Activated T-helper 17 cell treated with anti-CD3 and anti-CD28 coated beads, Interleukin-2, amount 50 U/mL, for 72 hours (primary cell): ENCODE results near the gene ITPR1. TPM values are rescaled to one million over a fixed set of nuclear protein-coding genes. Genes with fewer than 3 reads are reported as not detected.
A peak's percentile ranks its signal among the peaks of the same experiment; 100 is the strongest.

Experiments
- ATAC-seq: fragments of 150-1000 bp; cut with Tn5 transposase; replicated peaks from 2 replicates; pipeline ENCODE4 v1.10.0; 2021; ENCODE audit warnings: mild to moderate bottlenecking, moderate library complexity
- H3K27ac Mint-ChIP-seq: one replicate; pipeline ENCODE4 v1.8.0; 2022; ENCODE audit warnings: mixed read lengths
- H3K27me3 Mint-ChIP-seq: one replicate; pipeline ENCODE4 v1.8.0; 2022; ENCODE audit warnings: mixed read lengths
- H3K36me3 Mint-ChIP-seq: one replicate; pipeline ENCODE4 v1.8.0; 2022; ENCODE audit warnings: low read depth, mild to moderate bottlenecking, mixed read lengths
- H3K4me1 Mint-ChIP-seq: one replicate; pipeline ENCODE4 v1.8.0; 2022; ENCODE audit warnings: mixed read lengths
- H3K4me3 Mint-ChIP-seq: one replicate; pipeline ENCODE4 v1.8.0; 2022; ENCODE audit warnings: mild to moderate bottlenecking, mixed read lengths
- H3K9me3 Mint-ChIP-seq: one replicate; pipeline ENCODE4 v1.8.0; 2022; ENCODE audit warnings: mixed read lengths
- total RNA-seq, 2 donors: library from RNA; stranded (reverse); gene quantifications; one replicate each; pipeline ENCODE4 v1.2.3, GENCODE V29; 2022

ITPR1 gene
- total RNA-seq, 2 donors from 2014 or later: 78.5 to 84.6 TPM

- peaks cover 18% of the 10 kb centered on the region for H3K36me3 Mint-ChIP-seq
- no peak overlapping the region for H3K4me3 Mint-ChIP-seq
- ATAC-seq: no peak
- H3K4me1 Mint-ChIP-seq: peaks cover 10% of the 10 kb centered on the region
- no peak overlapping the region for H3K27ac Mint-ChIP-seq
- peaks cover 14% of the 10 kb centered on the region for H3K9me3 Mint-ChIP-seq
- no peaks in the 10 kb centered on the region for H3K27me3 Mint-ChIP-seq
Measured at GRCh38 chr3:4862973-4863372, 369.8 kb downstream of the ITPR1 start.

DNA sequence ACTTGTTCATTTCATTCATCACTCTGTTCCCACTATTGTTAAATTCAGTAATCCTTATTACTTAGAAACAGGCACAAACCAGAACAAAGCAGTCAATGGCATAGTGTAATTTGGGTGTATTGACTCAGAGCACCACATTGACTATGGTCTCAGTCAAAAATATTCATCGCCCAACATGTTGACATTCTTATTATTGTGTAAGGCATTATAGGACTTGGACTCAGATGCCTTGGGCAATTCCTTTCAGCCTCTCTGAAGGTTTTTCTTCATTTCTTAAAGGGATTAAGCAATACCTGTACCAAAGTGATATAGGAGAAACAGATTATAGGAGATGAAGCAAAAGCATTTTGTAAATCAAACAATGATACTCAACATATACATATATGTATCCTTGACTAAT, 371.4 kb downstream of the ITPR1 start:
- Mint-ChIP-seq H3K4me3 (no peak overlapping the region), H3K9me3 (peaks cover 14% of the 10 kb centered on the region), H3K27ac (no peak overlapping the region), H3K36me3 (peaks cover 21% of the 10 kb centered on the region), H3K4me1 (peaks cover 10% of the 10 kb centered on the region), H3K27me3 (no peaks in the 10 kb centered on the region)
- no peak for ATAC-seq

DNA sequence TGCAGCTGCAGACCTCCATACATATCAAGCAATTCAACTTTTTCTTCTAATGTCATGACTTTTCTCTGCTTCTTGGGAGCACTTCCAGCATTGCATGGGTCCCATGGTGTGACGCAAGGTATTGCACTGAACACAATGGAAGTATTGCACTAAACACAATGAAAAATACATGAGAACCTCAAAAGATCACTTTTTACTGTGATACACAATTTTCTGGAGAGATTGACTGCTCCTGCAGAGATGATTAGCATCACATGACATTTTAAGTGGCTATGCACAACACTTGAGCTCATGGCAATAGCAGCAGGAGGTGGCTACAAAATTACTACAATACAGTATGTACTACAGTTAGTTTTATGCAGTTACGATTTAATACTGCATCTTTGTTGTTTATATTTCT, 372.6 kb downstream of the ITPR1 start:
- Mint-ChIP-seq H3K27me3 (no peaks in the 10 kb centered on the region), H3K27ac (peak overlapping the region; percentile 15), H3K9me3 (peaks cover 14% of the 10 kb centered on the region), H3K4me1 (peaks cover 18% of the 10 kb centered on the region), H3K36me3 (peaks cover 21% of the 10 kb centered on the region), H3K4me3 (peak overlapping the region; percentile 22)
- no peak for ATAC-seq

- Mint-ChIP-seq H3K4me1 (peaks cover 23% of the 10 kb centered on the region), H3K27ac (peak overlapping the region; percentile 97), H3K9me3 (peaks cover 9% of the 10 kb centered on the region), H3K36me3 (peaks cover 21% of the 10 kb centered on the region), H3K4me3 (peak overlapping the region; percentile 91), H3K27me3 (no peaks in the 10 kb centered on the region)
- ATAC-seq: peak; percentile 27
Measured at GRCh38 chr3:4866866-4867265, 373.7 kb downstream of the ITPR1 start.

DNA sequence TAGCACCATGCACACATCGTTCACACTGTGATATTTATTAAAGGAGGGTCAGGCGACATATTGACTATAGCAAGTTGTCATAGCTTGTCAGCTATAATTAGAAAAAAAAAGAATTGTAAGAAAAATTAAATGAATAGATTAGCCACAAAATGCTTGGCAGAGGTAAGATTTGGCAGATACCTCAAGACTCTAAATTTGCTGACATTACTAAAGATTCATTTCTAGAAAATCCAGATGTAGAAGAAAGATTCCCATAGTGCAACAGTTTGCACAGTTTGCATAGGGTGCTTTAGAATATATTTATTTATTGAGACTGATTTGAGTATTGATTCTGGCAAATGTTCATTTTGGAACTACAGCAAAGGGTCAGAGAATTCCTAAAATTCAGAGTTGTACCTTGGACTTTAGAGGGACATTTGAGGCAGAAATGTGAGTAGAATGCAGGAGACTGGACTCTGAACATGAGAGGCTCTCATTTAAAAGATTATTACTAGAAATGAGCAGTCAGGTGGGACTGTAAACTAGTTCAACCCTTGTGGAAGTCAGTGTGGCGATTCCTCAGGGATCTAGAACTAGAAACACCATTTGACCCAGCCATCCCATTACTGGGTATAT, 384.1 kb downstream of the ITPR1 start:
- Mint-ChIP-seq H3K4me3 (no peak overlapping the region), H3K36me3 (no peaks in the 10 kb centered on the region), H3K27me3 (no peaks in the 10 kb centered on the region), H3K27ac (no peak overlapping the region), H3K9me3 (peaks cover 3% of the 10 kb centered on the region), H3K4me1 (peaks cover 5% of the 10 kb centered on the region)
- ATAC-seq: no peak

DNA sequence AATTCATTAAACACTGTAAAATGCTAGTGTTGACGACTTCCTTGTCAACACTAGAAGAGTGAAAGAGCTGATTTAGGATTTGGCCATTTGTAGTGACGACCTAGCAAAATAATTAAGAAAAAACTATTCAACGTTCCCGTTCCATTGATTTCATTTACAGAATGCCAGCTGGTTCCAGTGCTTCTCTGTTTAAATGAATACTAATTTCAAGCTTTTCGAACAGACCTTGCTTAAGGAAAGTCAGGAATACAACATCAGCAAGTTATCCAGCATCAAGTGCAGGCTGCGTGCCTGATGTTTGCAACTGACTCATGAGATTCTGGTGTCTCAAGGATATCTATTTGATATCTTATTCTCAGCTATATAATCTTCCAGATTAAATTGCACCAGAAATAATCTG, 387.7 kb downstream of the ITPR1 start:
- Mint-ChIP-seq H3K27me3 (no peaks in the 10 kb centered on the region), H3K9me3 (no peaks in the 10 kb centered on the region), H3K4me3 (no peak overlapping the region), H3K27ac (no peak overlapping the region), H3K36me3 (no peaks in the 10 kb centered on the region), H3K4me1 (peaks cover 5% of the 10 kb centered on the region)
- ATAC-seq: no peak

DNA sequence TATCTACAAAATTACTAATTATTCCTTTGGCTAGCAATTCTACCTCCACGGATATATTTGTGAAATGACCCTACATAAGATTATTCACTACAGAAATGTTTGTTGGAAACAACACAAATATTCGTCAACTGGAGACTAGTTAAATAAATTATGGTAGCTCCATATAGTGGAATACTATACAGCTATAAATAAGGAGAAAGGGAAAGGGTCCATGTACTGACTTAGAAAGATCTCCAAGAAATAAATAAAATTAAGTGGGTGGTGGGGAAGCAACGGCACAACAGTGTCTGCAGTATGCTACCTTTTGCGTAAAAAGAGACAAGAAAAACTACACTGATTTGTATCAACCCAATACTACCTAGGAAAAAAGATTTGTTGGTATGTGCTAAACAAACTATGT, 389.4 kb downstream of the ITPR1 start:
- no peak for ATAC-seq
- H3K36me3 Mint-ChIP-seq: no peaks in the 10 kb centered on the region
- peaks cover 5% of the 10 kb centered on the region for H3K4me1 Mint-ChIP-seq
- no peak overlapping the region for H3K27ac Mint-ChIP-seq
- no peak overlapping the region for H3K4me3 Mint-ChIP-seq
- no peaks in the 10 kb centered on the region for H3K9me3 Mint-ChIP-seq
- no peaks in the 10 kb centered on the region for H3K27me3 Mint-ChIP-seq

DNA sequence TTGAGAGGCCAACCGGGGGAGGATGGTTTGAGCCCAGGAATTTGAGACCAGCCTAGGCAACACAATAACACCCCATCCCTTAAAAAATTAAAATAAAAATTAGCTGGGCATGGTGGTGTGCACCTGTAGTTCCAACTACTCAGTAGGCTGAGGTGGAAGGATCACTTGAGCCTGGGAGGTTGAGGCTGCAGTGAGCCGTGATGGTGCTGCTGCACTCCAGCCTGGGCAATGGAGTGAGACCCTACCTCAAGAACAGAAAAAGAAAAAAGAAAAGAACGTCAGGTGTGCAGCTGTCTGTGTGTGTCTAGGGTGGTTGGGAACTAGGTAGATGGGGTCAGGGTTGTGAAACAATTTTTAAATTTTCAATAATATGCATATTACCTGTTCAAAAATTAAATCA, 389.9 kb downstream of the ITPR1 start:
- H3K4me1 Mint-ChIP-seq: peaks cover 5% of the 10 kb centered on the region
- ATAC-seq: no peak

GRCh38 chr3:4884888-4885287, 391.7 kb downstream of the ITPR1 start:
- no peak overlapping the region for H3K27ac Mint-ChIP-seq
- H3K9me3 Mint-ChIP-seq: no peaks in the 10 kb centered on the region
- ATAC-seq: no peak
- H3K4me3 Mint-ChIP-seq: no peak overlapping the region
- H3K27me3 Mint-ChIP-seq: no peaks in the 10 kb centered on the region
- H3K4me1 Mint-ChIP-seq: peaks cover 15% of the 10 kb centered on the region
- peaks cover 5% of the 10 kb centered on the region for H3K36me3 Mint-ChIP-seq

More for the DNA sequence above, 389.9 kb downstream of the ITPR1 start:
- no peak overlapping the region for H3K27ac Mint-ChIP-seq
- H3K9me3 Mint-ChIP-seq: no peaks in the 10 kb centered on the region
- no peaks in the 10 kb centered on the region for H3K27me3 Mint-ChIP-seq
- H3K4me3 Mint-ChIP-seq: no peak overlapping the region
- no peaks in the 10 kb centered on the region for H3K36me3 Mint-ChIP-seq

- Mint-ChIP-seq H3K9me3 (no peaks in the 10 kb centered on the region), H3K4me3 (no peak overlapping the region), H3K4me1 (peaks cover 17% of the 10 kb centered on the region), H3K36me3 (peaks cover 5% of the 10 kb centered on the region), H3K27ac (no peak overlapping the region), H3K27me3 (no peaks in the 10 kb centered on the region)
- ATAC-seq: no peak
Measured at GRCh38 chr3:4885316-4885715, 392.2 kb downstream of the ITPR1 start.

DNA sequence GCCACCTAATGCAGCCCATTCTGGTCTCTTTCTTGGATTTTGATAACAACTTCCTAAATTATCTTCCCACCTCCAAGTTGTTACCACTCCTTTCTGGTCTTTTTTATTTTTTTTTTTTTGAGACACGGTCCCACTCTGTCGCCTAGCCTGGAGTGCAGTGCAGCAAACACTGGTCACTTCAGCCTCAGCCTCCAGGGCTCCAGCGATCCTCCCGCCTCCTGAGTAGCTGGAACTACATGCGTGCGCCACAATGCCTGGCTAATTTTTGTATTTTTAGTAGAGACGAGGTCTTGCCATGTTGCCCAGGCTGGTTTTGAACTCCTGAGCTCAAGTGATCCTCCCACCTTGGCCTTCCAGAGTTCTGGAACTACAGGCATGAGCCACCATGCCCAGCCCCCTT, 393.3 kb downstream of the ITPR1 start:
- no peak overlapping the region for H3K27ac Mint-ChIP-seq
- H3K27me3 Mint-ChIP-seq: no peaks in the 10 kb centered on the region
- H3K9me3 Mint-ChIP-seq: no peaks in the 10 kb centered on the region
- H3K36me3 Mint-ChIP-seq: peaks cover 5% of the 10 kb centered on the region
- H3K4me1 Mint-ChIP-seq: peaks cover 17% of the 10 kb centered on the region
- no peak overlapping the region for H3K4me3 Mint-ChIP-seq
- no peak for ATAC-seq

DNA sequence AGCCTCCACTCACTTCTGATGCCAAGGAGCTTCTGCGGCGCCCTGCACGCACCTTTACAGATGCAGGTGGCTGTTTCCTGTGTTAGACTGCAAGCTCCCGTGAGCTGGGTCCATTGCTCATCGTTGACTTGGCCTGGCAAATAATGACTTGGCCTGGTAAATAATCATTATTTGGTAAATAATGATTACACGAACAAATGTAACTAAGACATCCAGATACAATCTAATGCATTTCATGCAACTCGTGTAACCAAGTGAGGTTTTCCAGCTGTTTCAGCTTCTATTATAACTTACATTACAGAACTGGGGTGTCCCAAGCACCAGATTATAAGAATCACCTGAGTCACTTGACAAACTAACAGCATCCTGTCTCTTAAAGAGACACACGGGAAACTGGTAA, 394.0 kb downstream of the ITPR1 start:
- no peaks in the 10 kb centered on the region for H3K27me3 Mint-ChIP-seq
- ATAC-seq: no peak
- H3K4me1 Mint-ChIP-seq: peaks cover 17% of the 10 kb centered on the region
- no peak overlapping the region for H3K27ac Mint-ChIP-seq
- peaks cover 5% of the 10 kb centered on the region for H3K36me3 Mint-ChIP-seq
- no peak overlapping the region for H3K4me3 Mint-ChIP-seq
- H3K9me3 Mint-ChIP-seq: no peaks in the 10 kb centered on the region

DNA sequence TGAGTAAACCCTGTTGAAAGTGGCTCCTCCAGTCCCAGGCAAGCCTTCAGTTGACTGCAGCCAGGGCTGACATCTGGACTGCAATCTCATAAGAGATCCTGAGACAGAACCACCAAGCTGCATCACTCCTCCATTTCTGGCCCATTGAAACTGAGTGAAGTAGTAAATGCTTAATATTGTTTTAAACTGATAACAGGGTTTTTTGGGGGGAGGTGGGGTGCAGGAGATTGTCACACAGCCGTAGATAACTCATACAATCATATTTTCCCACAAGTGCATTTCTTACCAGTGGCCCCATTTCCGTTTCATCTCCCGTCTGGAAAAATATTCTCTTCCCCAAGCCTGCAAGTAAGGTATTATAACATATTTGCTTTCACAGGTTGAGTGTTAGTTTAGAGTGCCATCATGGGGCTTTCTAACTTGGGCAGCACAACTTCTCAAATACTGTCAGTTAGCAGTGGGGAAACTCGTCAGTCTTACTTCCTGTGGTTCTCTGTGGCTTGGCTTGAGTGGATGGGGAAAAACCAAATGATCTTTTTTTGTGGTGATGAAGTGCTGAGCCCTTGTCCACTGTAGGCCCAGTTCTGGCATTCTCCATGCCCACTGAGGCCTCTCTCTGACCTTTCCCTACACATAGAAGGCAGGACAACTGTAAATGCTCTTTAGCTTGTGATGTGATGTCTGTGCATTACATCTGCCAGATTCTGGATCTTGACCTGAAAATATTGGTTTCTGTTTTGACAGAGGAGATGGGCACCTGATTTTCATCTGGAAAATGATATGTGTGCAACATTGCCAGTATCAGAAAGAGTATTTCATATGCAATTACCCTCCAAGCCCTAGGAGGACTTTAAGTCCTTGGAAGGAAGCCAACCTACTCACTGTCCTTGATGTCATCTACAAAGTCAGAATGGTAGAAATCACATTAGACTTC, 396.0 kb downstream of the ITPR1 start:
- Mint-ChIP-seq H3K4me3 (peak overlapping the region; percentile 57), H3K27ac (peak overlapping the region; percentile 89), H3K9me3 (no peaks in the 10 kb centered on the region), H3K36me3 (peaks cover 5% of the 10 kb centered on the region), H3K4me1 (peaks cover 17% of the 10 kb centered on the region), H3K27me3 (no peaks in the 10 kb centered on the region)
- peak; percentile 95 for ATAC-seq

DNA sequence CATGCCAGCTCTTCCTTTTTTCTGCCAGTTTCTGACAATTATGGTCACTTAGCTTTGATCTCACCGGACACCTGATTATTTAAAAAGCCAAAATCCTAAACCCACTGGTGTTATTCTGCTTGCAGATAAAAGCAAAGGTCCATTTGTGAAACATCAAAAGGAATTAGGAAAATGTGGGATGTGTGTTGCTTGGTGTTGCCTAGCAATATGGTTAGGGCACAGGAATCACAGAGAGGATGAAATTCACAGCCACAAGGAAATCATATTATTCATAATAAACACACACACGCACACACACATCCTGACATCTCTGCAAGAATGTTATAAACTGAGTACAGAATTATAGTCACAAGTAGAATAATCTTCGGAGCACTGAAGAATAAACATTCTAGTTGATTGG, 396.7 kb downstream of the ITPR1 start:
- H3K36me3 Mint-ChIP-seq: peaks cover 5% of the 10 kb centered on the region
- H3K4me1 Mint-ChIP-seq: peaks cover 17% of the 10 kb centered on the region
- no peaks in the 10 kb centered on the region for H3K9me3 Mint-ChIP-seq
- no peaks in the 10 kb centered on the region for H3K27me3 Mint-ChIP-seq
- peak overlapping the region; percentile 89 for H3K27ac Mint-ChIP-seq
- peak overlapping the region; percentile 57 for H3K4me3 Mint-ChIP-seq
- ATAC-seq: no peak

DNA sequence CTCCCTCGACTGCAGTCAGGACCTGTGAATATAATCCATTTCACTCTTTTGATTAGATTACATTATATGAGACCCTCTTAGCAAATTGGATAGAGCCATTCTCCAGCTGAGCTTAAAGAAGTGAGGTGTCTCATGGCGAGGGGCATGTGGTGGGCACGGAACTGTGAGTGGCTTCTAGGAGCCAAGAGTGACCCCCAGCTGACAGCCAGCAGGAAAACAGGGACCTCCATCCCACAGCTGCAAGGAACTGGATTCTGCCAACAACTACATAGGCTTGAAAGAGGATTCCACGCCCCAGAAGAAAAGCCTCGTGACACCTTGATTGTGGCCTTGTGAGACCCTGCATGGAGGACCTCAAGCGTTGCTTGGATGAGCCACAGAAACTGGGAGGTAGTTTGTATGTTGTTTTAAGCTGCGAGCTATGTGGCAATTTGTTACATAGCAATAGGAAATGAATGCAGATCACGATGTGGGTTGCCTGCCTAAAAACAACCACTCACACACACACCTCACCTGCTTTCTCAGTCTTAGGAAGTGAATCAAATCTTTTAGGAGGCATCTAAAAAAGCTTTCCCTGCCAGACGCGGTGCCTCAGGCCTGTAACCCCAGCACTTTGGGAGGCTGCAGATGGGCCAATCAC, 401.9 kb downstream of the ITPR1 start:
- H3K27ac Mint-ChIP-seq: no peak overlapping the region

More for the DNA sequence above, 401.9 kb downstream of the ITPR1 start:
- no peak for ATAC-seq
- no peaks in the 10 kb centered on the region for H3K27me3 Mint-ChIP-seq
- peaks cover under 1% of the 10 kb centered on the region for H3K9me3 Mint-ChIP-seq
- H3K4me1 Mint-ChIP-seq: peaks cover 23% of the 10 kb centered on the region
- H3K4me3 Mint-ChIP-seq: no peak overlapping the region
- no peaks in the 10 kb centered on the region for H3K36me3 Mint-ChIP-seq
